GM19328 (cell line): ENCODE data around the gene ANLN.
"Not testable (repeated sequence)": the region's sequence is repeated elsewhere in the genome, so short reads cannot be mapped to it uniquely, and the experiment has no call there.

ENCODE experiments used
- ATAC-seq: cut with Tn5 transposase; IDR thresholded peaks from one replicate; pipeline ENCODE4 v1.9.1; 2021; ENCODE audit warnings: mild to moderate bottlenecking, moderate library complexity; ENCODE audit not compliant: unreplicated experiment

The ANLN gene

DNA sequence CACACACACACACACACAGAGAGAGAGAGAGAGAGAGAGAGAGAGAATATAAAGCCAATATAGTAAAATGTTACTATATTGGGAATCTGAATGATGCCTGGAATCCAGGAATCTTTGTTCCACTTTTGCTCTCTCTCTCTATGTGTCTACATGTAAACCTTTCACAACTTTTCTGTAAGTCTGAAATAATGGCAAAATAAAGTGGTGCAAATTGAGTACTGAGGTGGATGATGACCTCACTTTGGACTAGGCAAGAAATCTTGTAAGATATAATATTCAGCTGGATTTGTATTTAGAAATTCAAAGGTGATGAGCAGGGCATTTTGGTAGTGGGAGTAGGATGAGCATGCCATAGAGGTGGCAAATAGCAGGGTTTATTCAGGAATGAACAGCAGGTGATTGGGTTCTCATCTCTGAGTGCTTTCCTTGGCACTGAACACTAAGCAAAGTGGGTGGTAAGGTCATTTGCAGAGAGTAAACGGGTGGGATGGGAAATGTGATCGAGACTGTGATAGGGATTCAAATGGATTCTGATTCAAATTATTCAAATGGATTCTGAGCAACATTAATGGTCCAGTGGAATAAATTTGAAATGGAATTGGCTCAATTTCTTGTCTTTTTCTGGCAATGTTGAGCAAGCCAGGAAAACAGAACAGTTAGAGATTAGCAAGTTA lies 9.7 kb upstream of the ANLN start:
- no peak for ATAC-seq

DNA sequence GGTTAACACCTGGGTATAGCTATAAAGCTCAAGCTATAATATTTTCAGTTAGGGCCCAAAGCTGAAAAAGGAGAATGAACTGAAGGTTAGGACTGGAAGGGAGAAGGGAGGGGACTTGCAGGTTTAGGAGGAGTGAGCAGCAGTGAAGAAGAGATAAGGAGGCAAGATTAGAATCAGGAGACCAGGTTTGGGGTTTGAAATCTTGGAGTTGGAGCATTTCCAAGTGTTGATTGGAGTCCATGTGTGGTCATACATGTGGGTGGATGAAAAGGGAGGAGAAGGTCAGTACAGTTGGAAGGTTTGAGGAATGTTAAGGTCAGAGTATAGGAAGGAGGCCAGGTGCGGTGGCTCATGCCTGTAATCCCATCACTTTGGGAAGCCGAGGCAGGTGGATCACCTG lies 8.6 kb upstream of the ANLN start:
- no peak for ATAC-seq

DNA sequence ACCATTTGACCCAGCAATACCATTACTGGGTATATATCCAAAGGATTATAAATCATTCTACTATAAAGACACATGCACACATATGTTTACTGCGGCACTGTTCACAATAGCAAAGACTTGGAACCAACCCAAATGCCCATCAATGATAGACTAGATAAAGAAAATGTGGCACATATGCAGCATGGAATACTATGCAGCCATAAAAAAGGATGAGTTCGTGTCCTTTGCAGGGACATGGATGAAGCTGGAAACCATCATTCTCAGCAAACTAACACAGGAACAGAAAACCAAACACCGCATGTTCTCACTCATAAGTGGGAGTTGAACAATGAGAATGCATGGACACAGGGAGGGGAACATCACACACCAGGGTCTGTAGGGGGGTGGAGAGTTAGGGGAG lies 6.4 kb upstream of the ANLN start:
- not testable (repeated sequence) for ATAC-seq

DNA sequence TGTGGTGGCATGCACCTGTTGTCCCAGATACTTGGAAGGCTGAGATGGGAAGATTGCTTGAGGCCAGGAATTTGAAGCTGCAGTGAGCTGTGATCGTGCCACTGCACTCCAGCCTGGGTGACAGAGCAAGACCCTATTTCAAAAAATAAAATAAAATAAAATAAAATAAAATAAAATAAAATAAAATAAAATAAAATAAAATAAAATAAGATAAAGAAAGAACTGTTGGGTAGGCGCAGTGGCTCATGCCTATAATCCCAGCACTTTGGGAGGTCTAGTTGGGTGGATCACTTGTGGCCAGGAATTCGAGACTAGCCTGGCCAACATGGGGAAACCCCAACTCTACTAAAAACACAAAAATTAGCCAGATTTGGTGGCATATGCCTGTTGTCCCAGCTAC lies 4.0 kb upstream of the ANLN start:
- not testable (repeated sequence) for ATAC-seq

DNA sequence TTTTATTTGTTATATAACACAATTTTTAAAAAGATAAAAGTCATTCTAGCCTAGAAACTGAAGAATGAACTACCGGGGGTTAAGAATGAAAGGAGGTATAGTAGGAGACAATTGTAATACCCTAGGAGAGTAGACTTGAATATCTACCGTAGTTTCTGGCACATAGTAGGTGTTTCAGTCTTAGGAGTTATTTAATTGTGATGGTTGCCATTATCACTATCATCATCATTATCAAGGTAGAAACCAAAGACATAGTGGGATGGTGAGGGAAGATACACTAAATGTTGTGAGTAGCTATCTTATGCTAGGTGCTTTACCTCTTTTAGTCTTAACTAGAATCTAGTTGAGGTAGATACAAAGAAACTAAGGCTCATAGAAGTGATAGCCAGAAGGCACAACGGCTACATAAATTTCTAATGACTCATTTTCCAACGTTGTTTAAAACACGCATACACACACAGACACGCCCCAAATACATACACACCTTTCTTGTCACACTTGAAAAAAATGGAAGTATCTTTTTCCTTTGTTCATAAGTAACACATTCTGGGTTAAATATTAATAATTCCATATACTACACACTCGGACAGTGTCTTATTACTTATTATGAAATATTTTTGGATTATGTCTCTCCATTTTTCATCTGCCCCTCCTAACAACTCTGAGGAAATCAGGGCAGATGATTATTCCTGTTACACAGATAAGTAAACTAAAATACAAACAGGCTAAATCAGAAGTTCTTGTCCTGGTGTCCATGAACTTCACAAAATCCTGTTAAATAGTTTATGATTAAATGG lies 2.0 kb upstream of the ANLN start:
- ATAC-seq = no peak

DNA sequence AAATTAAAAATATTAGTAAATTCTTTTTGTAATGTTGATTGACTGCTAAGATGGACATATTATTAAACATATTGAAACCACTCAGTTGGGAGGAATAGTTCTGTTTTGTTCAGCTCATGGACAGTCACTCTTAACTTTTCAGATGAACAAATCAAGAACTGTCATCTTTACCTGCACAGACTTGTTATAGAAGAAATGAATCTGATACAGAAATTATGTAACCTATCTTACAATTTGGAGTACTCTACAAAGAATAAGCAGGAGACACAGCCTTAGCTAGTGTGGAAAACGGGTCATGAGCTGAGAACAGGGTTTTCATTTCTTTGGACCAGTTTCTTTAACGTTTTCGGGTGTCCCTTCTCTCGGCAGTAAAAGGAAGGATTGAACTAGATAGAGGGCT lies 1.2 kb upstream of the ANLN start:
- no peak for ATAC-seq

DNA sequence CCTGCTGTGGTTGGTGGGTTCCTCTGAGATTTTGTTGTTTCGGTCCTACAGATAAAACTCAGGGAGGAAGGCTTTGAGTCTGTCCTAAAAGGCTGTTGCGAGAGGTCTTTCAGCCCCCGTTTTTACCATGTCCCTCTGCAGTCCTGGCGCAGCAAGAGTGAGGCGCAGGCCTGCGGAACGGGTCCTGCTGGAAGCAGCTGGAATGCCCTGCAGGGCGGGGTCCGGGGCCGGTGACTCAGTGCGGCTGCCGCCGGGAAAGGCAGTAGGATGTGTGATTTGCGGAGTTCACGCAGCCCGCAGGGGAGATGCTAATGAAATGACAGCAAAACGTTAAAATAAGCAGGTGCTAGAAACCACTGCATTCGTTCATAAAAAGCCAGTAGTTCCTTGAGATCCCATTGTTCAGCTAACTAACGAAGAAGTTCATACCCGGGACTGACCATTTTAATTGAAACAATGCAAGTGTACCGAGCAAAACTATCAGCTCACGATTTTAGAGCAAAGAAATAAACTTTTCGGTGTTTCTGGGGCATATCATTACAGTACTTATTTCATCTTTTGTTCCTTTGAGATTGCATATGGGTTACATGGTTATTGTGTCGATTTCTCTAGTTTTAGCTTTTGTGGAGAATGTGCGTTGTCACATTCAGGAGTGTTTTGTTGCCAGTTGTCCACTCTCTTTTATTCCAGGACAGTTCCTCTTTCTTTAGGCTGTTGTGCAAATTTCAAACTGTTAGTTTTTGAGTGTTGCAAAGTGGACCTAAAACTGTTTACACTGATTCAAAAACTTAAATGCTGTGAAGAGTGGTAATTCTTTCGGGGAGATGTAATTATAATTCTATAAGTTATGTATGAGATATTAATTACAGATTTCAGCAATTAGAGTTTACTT lies 783 bp downstream of the ANLN start:
- ATAC-seq = peak; percentile 23

DNA sequence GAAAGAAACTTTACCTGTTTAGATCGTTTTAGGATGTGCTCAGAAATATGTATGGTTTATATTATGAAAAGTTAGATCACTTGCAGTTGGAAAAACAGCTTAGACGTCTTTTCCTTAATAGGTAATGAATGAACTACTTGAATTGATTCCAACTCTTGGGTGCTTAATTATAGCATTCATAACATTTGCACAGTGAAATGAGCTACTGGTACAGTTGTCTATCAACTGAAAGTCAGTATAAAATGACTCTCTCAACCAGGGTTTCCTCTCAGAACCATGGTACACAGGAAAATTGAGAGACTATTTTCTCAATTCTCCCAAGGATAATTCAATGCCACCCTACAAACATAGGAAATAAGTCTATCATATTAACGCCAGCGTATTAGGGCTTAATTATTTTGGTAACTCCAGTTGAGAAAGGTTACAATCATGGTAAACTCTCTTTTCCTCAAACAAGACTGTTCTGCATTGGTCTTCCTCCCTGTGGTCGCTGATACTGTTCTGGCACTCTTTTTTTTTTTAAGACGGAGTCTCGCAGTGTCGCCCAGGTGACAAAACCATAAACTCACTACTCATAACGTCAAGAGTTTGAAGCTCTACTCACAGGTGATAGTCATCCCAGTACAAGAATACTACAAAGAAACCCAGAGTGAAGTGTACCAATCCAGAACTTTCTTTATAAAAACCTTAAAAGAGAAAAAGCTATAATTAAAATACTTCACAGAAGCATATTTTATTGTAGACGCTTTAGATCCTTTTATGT lies 2.0 kb downstream of the ANLN start:
- no peak for ATAC-seq

DNA sequence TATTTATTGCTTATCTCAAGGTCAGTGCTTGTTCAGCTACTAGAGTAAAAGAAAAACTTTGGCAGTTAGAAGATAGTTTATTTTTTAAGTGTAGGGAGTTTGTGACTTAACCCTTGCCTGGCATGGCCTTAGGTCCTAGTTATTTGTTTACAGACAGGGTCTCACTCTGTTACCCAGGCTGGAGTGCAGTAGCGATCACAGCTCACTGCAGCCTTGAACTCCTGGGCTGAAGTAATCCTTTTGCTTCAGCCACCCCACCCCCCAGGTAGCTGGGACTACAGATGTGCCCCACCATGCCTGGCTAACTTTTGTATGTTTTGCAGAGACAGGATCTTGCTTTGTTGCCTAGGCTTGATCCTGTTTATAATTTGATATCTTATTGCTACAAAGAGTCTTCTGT lies 4.2 kb downstream of the ANLN start:
- no peak for ATAC-seq

DNA sequence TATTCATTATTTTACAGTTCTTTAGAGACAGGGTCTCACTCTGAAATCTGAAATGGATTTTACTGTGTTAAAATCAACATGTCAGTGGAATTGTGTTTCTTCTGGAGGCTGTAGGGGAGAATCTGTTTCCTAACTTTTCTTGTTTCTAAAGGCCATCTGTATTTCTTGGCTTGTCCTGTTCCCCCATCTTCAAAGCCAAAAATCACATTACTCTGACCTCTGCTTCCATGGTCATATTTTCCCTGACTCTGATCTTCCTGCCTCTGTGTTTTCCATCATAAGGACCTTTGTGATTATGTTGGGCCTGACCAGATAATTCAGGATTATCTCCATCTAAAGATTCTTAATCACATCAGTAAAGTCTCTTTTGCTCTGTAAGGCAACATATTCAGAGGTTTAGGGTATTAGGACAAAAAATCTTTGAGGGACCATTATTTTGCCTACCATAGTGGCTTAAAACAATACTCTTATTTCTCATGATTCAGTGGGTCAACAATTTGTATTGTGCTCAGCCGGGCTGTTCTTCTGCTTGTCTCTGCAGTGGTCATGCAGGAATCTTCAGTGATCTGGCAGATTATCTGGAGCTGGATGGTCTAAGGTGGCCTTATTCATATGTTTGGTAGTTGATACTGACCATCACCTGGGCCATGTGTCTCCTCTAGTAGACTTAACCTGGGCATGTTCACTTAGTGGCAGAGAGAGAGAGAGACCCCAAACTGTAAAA lies 5.7 kb downstream of the ANLN start:
- ATAC-seq = no peak

DNA sequence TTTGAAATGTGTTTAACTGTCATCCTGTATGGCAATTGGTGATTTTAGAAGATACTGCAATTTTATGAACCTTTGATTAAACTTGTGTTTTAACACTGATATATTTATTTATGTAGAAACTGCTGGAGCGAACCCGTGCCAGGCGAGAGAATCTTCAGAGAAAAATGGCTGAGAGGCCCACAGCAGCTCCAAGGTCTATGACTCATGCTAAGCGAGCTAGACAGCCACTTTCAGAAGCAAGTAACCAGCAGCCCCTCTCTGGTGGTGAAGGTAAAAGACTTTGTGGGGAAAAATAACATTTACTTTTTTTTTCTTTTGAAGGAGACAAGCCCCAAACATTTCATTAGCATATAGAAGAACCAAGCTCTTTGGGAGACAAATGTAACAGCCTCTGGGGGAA lies 6.5 kb downstream of the ANLN start:
- no peak for ATAC-seq

DNA sequence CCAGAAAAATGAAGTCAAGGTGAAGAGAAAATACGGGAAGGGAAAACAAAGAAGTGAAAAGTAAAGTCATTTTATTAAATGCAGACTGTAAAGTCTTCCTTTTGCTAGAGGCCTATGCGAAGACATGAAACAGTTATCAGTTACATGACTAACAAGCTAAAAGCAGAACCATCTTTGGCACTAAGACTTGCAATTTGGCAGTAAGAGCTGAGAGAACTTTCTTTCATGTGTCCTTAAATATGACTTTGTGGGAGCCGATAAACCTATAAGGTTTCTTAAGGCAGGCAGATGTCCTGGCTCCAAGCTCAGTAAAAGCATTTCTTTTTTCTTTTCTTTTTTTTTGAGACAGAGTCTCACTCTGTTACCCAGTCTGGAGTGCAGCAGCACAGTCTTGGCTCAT lies 10.4 kb downstream of the ANLN start:
- no peak for ATAC-seq

DNA sequence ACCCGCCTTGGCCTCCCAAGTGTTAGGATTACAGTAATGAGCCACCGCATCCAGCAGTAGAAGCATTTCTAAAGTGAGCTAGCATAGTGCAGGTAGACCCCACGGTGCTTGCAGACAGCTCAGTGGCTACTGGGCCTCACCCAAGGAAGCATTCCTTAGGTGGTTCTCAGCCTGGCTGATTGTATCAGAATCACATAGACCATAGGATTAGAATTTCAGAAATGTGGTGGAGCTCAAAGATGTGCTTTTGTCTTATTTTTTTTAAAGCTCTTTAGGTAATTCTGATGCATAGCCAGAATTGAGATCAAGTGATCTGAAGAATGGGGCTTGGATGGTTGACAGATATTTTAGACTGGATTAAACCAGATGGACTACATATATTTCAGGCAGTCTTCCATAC lies 10.9 kb downstream of the ANLN start:
- no peak for ATAC-seq

DNA sequence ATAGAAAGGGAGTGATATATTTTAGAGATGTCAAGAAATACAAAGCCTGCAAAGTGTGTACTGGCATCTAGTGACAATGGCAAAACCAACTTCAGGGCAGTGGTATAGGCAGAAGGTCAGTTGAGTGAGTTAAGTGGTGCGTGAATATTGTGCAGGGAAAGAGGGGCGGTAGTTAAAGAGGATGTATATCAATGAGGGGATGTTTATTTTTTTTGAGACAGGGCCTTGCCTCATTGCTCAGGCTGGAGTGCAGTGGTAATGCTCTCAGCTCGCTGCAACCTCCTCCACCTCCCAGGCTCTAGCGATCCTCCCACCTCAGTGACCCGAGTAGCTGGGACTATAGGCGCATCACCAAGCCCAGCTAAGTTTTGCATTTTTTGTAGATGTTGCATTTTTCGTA lies 13.8 kb downstream of the ANLN start:
- ATAC-seq = no peak

DNA sequence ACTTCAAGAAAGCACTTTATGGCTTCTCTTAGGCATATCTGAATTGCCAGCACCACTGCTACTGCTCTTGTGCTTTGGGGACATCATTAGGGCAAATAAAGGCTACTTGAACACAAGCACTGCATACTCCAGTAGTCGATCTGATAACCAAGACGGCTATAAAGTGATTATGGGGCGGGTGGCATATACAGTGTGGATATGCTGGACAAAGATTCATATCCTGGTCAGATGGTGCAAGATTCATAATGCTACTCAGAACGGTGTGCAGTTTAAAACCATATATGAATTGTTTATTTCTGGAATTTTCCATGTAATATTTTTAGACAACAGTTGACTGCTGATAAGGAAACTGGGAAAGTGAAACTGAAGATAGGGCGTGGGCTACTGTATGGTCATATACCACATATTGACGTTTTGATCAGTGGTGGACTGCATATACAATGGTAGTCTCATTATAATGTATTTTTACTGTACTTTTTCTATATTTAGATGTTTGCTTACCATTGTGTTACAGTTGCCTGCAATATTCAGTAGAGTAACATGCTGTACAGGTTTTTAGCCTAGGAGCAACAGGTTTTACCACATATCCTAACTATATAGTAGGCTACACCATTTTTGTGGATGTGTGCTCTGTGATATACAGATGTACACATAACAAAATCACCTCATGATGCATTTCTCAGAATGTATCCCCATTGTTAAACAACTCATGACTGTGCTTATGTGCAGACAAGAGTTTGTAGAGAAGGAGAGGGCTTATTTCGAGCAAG lies 15.2 kb downstream of the ANLN start:
- ATAC-seq = no peak

DNA sequence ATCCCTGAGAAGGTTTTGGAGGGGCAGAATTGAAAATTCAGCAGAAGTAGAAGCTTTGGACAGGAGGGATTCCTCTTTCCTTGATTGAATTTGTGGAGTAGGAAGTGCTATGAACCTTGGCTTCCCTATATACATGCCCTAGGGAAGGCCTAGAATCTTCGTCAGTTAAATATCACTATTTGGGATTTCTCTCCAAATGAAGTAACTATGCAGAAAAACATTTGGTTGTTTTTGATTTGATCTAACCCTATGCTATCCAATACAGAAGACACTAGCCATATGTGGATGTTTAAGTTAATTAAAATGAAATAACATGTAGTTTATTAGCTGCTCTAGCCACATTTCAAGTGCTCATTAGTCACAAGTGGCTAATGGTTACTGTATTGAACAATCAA lies 15.7 kb downstream of the ANLN start:
- no peak for ATAC-seq

DNA sequence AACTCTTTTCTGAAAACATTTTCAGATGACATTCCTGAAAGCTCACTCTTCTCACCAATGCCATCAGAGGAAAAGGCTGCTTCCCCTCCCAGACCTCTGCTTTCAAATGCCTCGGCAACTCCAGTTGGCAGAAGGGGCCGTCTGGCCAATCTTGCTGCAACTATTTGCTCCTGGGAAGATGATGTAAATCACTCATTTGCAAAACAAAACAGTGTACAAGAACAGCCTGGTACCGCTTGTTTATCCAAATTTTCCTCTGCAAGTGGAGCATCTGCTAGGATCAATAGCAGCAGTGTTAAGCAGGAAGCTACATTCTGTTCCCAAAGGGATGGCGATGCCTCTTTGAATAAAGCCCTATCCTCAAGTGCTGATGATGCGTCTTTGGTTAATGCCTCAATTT lies 16.5 kb downstream of the ANLN start:
- ATAC-seq = no peak

DNA sequence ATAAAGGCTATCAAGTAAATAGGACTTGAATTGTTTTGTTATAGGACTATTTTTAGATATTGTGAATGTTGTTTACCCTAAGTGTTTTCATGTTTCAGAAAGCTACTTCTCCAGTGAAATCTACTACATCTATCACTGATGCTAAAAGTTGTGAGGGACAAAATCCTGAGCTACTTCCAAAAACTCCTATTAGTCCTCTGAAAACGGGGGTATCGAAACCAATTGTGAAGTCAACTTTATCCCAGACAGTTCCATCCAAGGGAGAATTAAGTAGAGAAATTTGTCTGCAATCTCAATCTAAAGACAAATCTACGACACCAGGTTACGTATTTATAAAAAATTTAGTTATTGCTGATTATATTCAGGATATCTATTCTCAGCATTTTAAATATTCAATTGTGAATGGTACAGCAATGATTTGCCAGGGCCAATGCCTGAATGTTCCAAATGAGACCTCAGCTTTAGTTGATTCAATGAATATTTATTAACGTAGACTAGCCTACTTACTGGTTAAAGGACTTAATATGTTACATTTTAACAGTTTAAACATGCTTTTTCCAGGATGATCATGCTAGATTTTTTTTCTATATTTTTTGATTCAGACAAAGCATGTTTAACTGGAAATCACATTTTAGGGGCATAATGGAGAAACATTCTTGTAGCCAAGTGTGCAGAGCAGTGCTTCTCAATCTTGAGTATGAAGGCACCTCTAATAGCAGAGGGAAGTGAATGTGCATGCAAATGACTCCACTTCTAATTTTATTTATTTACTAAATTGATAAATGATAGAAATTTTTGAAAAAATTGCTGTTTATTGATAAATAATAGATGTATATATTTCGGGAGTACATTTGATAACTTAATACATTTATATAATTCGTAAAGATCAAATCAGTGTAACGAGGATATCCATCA lies 18.2 kb downstream of the ANLN start:
- no peak for ATAC-seq

DNA sequence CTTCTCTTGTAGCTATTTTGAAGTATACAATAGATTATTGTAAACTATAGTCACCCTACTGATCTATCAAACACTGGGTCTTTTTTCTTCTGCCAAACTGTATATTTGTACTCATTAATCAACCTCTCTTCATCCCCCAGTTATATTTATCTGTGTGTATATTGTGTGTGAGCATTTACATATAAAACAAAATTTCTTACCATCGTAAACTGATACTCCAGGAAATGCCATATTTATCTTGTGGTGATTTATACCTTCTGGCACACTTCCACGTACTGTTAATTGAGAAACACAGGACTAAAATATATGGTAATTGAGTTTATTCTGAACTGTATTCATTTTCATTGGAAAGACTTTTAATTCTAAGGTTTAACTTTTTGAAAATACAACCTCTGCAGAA lies 18.9 kb downstream of the ANLN start:
- no peak for ATAC-seq
